Esophagus squamous epithelium (tissue), 5 donors: ENCODE data around the gene REC114. TPM values are rescaled to one million over a fixed set of nuclear protein-coding genes. Genes with fewer than 3 reads are reported as not detected.
"Not testable (repeated sequence)": the region's sequence is repeated elsewhere in the genome, so short reads cannot be mapped to it uniquely, and the experiment has no call there.

Experiments used
- DNase-seq: peaks from one replicate; lab custom pipeline; 2025; lab: John Stamatoyannopoulos, UW
- H3K27ac ChIP-seq, 4 donors: fragments of 200-600 bp; sonication (generic); one replicate each; pipeline ENCODE4 v1.5.1; 2016 to 2019; ENCODE audit warnings: mild to moderate bottlenecking in 1 of 4
- H3K27me3 ChIP-seq, 4 donors: fragments of 200-600 bp; sonication (generic); 1 replicate in 3 of 4; 2 replicates in 1 of 4; pipeline versions ENCODE4 v1.5.1 to v1.6.0; 2017 to 2021; ENCODE audit warnings: antibody characterized with exemption in 1 of 4
- H3K36me3 ChIP-seq, 3 donors: fragments of 200-600 bp; sonication (generic); one replicate each; pipeline ENCODE4 v1.5.1; 2016 to 2019
- H3K4me1 ChIP-seq, 3 donors: fragments of 200-600 bp; sonication (generic); one replicate each; pipeline ENCODE4 v1.5.1; 2017 to 2019
- H3K4me3 ChIP-seq, 4 donors: fragments of 200-600 bp; sonication (generic); 1 replicate in 3 of 4; 2 replicates in 1 of 4; pipeline ENCODE4 v1.5.1; 2016 to 2019; ENCODE audit warnings: mild to moderate bottlenecking in 2 of 4, moderate library complexity in 1 of 4
- H3K9me3 ChIP-seq, 3 donors: fragments of 200-600 bp; sonication (generic); one replicate each; pipeline ENCODE4 v1.5.1; 2016 to 2019
- CTCF ChIP-seq, 6 experiments: fragments of 450-650 bp in 4 of 6; fragments of 200-600 bp in 2 of 6; sonication (generic) in 2 of 6; IDR thresholded peaks; one replicate each; pipeline ENCODE4 v1.5.1; 2016 to 2019; ENCODE audit warnings: antibody characterized with exemption in 6 of 6, mild to moderate bottlenecking in 4 of 6, moderate library complexity in 4 of 6
- POLR2A ChIP-seq, 4 donors: fragments of 450-650 bp; IDR thresholded peaks; one replicate each; pipeline ENCODE4 v1.6.1; 2017; ENCODE audit warnings: antibody characterized with exemption in 4 of 4, mild to moderate bottlenecking in 4 of 4, moderate library complexity in 3 of 4
- WGBS, 2 donors: methylation state at CpG; one replicate each; pipeline ENCODE4 v1.1.5; 2018; 5-methylcytosine and 5-hydroxymethylcytosine counted together
- intact Hi-C: fragments of 100-400 bp; cut with DNase I; formaldehyde crosslinking; loops from one replicate; pipeline ENCODE4 v1.15.0; 2022
- total RNA-seq, 4 donors: library from RNA; depleted of rRNA; stranded (reverse); fragments of >200 nt; gene quantifications; one replicate each; pipeline ENCODE4 v1.1.0, GENCODE V29; 2016
- donor health status: DM: yes; HTN: yes; CAD: no.

The REC114 gene
- total RNA-seq, 4 donors from 2014 or later, result not detected

GRCh38 chr15:73485372-73485771 is 42.4 kb downstream of the REC114 start:
- no peak overlapping the region for H3K4me3 ChIP-seq
- WGBS, 2 donors, result 77 to 78% methylated on average over 4 to 5 of the region's 5 CpGs
- intact Hi-C loops, result no loop called here

GRCh38 chr15:73485885-73486284 is 42.9 kb downstream of the REC114 start:
- H3K27me3 ChIP-seq, intact Hi-C loops, DNase-seq, H3K36me3 ChIP-seq, H3K4me1 ChIP-seq, H3K9me3 ChIP-seq, H3K4me3 ChIP-seq, H3K27ac ChIP-seq: not testable (repeated sequence)
- WGBS, 2 donors, result 62 to 67% methylated on average over 8 of the region's 8 CpGs

More at GRCh38 chr15:73485372-73485771, 42.4 kb downstream of the REC114 start:
- Histone ChIP-seq H3K9me3 (no peaks in the 10 kb centered on the region), H3K27ac (no peak overlapping the region), H3K4me1 (no peaks in the 10 kb centered on the region), H3K27me3 (peaks cover 0 to 10% (median 0%) of the 10 kb centered on the region in 4 donors), H3K36me3 (no peaks in the 10 kb centered on the region)
- no peak for DNase-seq
- TF ChIP-seq POLR2A (IDR thresholded peaks at IDR 0.05) (no peak), CTCF (IDR thresholded peaks at IDR 0.05) (no peak)

GRCh38 chr15:73488698-73489097 is 45.7 kb downstream of the REC114 start:
- Histone ChIP-seq H3K9me3 (no peaks in the 10 kb centered on the region), H3K4me1 (no peaks in the 10 kb centered on the region), H3K27me3 (peaks cover 0 to 10% (median 0%) of the 10 kb centered on the region in 4 donors), H3K4me3 (no peak overlapping the region), H3K36me3 (no peaks in the 10 kb centered on the region), H3K27ac (no peak overlapping the region)
- intact Hi-C loops, result no loop called here
- TF ChIP-seq CTCF (IDR thresholded peaks at IDR 0.05), result no peak
- no peak for TF ChIP-seq POLR2A (IDR thresholded peaks at IDR 0.05)
- no peak for DNase-seq
- 52 to 56% methylated on average over 1 of the region's 1 CpG for WGBS, 2 donors

GRCh38 chr15:73493922-73494321 is 51.0 kb downstream of the REC114 start:
- Histone ChIP-seq H3K4me3 (no peak overlapping the region), H3K9me3 (no peaks in the 10 kb centered on the region), H3K27me3 (peaks cover 0 to 4% (median 0%) of the 10 kb centered on the region in 4 donors), H3K27ac (no peak overlapping the region), H3K4me1 (no peaks in the 10 kb centered on the region), H3K36me3 (no peaks in the 10 kb centered on the region)
- TF ChIP-seq CTCF (IDR thresholded peaks at IDR 0.05), result no peak
- no peak for TF ChIP-seq POLR2A (IDR thresholded peaks at IDR 0.05)
- DNase-seq, result no peak
- intact Hi-C loops, result no loop called here
- 88 to 92% methylated on average over 2 of the region's 2 CpGs for WGBS, 2 donors

GRCh38 chr15:73495181-73495580 is 52.2 kb downstream of the REC114 start:
- intact Hi-C loops, result no loop called here
- DNase-seq, result no peak
- 51 to 63% methylated on average over 3 of the region's 3 CpGs for WGBS, 2 donors

More at GRCh38 chr15:73495181-73495580, 52.2 kb downstream of the REC114 start:
- Histone ChIP-seq H3K27me3 (peaks cover 0 to 4% (median 0%) of the 10 kb centered on the region in 4 donors), H3K9me3 (no peaks in the 10 kb centered on the region), H3K4me3 (no peak overlapping the region), H3K4me1 (no peaks in the 10 kb centered on the region), H3K27ac (no peak overlapping the region), H3K36me3 (no peaks in the 10 kb centered on the region)
- TF ChIP-seq POLR2A (IDR thresholded peaks at IDR 0.05) (no peak), CTCF (IDR thresholded peaks at IDR 0.05) (no peak)
